ENCODE measurements around the gene ADAMTSL1.

ADAMTSL1 gene

GRCh38 chr9:18786196-18786595 lies 312.2 kb downstream of the ADAMTSL1 start:
- no peak for DNase-seq

GRCh38 chr9:18786911-18787650 lies 313.1 kb downstream of the ADAMTSL1 start:
- DNase-seq, result no peak

DNA sequence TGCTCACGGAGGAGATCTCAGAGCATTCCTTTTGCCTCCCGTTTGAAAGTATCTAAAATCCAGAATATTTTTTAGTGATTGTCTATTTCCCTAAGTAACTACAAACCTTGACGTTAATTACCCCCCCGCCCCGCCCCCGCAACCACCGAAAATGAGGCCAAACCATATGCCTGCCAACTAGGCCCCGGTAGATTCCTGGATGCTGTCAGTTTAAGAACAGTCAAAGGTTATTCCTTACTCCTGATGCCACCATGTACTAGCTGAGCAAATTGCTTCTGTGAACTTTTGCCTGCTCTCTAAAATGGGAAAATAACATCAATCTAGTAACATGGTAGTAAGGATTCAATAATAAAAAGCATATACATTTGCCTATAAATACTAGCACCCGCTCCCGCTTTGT lies 314.3 kb downstream of the ADAMTSL1 start:
- DNase-seq, result no peak

GRCh38 chr9:18791074-18791473 lies 317.1 kb downstream of the ADAMTSL1 start:
- DNase-seq, result peak; percentile 28

- no peak for DNase-seq
Observed at GRCh38 chr9:18793122-18793521, 319.2 kb downstream of the ADAMTSL1 start.

DNA sequence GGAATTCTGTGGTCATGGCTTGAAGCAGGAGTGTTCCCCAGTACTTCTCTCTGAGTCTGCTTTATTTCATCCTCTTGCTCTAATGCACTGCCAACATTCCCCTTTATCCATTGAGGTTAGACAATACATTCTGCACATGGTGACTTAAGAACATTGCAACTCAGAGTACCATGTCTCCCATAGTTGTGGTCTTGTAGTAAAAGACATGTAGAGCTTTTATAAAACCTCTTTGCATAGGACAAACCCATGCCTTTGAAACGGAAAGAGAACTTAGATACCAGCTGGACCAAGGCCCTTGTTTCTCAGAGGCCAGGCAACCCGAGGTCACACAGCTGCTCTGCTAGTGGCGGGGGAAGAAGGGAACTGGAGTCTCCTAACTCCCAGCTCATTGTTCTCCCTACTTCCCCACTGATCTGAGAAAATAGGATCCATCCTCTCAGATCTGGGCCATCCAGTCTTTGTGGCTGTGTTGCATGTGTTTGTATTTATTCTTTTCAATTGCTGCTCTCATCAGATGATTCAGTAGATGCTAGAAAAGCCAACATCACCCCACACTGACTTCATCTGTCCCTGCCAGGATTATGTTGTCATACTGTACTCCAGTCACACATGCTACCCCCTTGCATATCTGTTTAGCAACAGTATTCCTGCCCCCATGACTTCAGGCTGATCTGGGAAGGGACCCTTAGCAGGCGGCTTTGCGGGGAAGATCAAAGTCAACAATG lies 322.2 kb downstream of the ADAMTSL1 start:
- no peak for DNase-seq

DNA sequence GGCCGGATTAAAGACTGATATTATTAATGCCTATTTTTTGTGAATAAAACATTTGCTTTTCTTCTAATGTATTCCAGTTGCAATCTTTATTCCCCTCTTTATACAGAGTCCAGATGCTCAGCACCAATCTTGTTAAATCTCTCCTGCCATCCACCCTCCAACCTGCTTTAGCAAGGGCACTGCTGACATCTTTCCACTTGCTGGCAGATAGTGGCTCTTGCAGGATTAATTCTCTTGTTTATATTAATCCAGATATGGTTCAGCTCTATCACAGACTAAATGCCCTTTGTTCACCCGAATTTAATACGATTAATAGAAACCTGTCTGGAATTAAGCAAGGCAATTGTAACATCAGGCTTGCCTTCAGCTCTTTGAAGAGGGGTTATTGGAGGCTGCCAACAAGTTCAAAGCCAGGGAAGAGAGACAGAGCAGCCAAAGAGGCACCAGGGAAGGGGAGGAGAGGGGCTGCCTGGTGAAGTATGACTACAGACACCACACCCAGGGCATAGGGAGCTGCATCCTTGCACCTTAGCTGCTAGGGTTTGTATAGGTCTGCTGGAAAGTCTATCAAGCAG lies 322.8 kb downstream of the ADAMTSL1 start:
- DNase-seq, result peak; percentile 94

DNA sequence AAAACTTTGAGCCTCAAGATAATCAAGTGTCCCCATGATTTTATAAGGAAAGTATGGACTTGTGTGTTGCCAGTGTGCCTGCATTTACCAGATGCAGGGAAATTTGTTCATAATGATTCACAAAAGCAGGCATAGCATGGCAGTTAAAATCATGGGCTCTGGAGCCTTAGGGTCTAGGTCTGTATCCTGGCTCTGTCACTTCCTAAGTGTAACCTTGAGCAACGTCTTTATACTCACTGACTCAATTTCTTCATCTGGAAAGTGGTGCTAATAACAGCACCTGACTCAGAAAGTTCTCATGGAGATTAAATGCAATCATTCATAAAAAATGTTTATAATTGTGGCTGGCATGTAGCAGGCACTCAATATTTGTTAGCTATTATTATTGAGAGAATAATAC lies 324.2 kb downstream of the ADAMTSL1 start:
- no peak for DNase-seq

GRCh38 chr9:18798508-18799290 lies 324.7 kb downstream of the ADAMTSL1 start:
- DNase-seq, result no peak

- no peak for DNase-seq
Observed at GRCh38 chr9:18799428-18799827, 325.5 kb downstream of the ADAMTSL1 start.

- DNase-seq, result no peak
Observed at GRCh38 chr9:18800579-18800978, 326.6 kb downstream of the ADAMTSL1 start.

DNA sequence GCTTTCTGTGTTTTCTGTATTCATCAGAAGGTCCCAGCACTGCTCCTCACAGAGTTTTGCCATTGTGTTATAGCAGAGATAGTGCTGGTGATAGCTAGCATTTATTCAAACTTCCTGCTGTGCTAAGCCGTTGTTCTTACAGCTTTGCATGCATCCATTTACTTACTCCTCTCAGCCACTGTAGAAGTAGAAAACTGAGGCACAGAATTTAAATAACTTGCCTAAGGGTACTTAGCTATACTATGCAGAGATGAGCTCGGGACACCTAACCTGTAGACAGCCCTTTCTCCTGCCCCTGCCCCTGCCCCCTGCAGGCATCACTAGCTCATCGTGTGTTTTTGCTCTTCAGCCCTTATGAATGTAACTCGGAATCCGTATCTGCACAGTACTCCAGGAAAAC lies 331.4 kb downstream of the ADAMTSL1 start:
- no peak for DNase-seq

- DNase-seq, result no peak
Observed at GRCh38 chr9:18806232-18807080, 332.5 kb downstream of the ADAMTSL1 start.

DNA sequence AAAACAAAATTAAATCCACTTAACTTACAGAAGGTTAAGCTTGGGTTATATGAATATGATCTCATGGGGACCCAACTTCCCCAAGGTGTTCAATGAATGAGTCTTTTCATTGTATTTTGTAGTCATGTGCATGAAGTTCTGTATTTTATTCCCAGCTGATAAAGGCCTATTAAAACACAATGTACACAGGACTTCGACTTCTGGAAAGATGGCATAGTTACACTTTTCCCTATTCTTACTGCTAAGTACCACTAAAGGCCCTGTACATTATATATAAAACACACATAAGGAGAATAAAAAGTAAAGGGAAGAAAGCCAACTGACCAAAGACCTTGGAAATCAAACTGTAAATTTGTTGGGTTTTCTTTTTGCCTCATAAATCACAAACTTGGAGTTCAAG lies 336.6 kb downstream of the ADAMTSL1 start:
- DNase-seq, result no peak

DNA sequence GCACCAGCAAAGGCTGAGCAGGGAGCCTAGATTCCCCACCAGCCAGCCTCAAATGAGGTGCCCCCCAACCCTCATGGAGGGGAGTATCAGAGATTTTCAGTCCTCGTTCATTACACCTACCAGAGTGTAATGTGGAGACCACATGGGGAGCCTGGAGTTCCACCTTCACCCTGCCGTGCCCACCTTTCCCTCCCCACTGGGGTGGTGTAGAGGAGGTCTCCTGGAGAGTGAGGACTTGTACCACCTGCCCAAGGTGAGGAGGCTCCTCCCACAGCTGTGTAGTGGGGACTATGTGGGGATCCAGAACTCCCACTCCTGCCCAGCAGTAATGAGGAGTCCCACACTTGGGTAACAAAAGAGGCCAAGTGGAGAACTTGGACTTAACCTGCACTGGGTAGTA lies 337.2 kb downstream of the ADAMTSL1 start:
- no peak for DNase-seq

DNA sequence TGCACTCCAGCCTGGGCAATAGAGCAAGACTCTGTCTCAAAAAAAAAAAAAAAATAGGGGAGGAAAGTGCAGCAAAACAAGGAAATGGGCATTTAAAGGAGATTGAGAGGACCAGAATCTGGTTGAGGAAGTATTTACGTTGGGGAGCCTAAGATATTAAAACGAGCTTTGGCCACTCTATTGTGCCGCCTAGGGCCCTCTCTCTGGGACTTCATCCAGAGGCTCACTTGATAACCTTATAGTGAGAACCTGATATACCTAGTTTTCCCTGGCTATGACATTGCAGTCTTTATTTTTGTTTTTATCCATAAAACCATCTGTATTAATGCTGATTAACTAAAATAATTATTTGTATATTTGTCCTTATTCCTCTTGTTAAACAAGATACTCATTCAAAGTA lies 345.5 kb downstream of the ADAMTSL1 start:
- DNase-seq, result no peak

GRCh38 chr9:18820566-18821095 lies 346.7 kb downstream of the ADAMTSL1 start:
- DNase-seq, result no peak

GRCh38 chr9:18821788-18822187 lies 347.8 kb downstream of the ADAMTSL1 start:
- DNase-seq, result no peak

DNA sequence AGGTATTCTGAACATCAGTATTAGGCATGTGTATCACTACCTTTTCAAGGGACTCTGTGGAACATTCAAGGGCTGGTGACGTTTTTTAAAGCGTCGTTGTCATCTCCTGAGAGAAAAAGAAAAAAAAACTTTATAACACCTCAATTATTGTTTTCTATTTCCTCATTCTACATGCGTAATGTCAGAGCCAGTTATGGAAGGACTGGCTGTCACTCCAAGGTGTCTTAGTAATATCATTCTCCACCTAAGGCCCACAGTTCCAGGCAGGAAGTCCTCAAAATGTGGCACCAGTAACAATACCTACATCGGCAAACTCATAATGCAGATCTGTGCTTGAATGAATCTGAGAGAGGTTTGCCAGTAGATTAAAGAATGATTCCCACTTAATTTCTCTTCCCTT lies 348.9 kb downstream of the ADAMTSL1 start:
- no peak for DNase-seq

- no peak for DNase-seq
Observed at GRCh38 chr9:18824095-18824666, 350.2 kb downstream of the ADAMTSL1 start.

- no peak for DNase-seq
Observed at GRCh38 chr9:18825656-18826170, 351.8 kb downstream of the ADAMTSL1 start.

- DNase-seq, result peak; percentile 34
Observed at GRCh38 chr9:18826248-18826647, 352.3 kb downstream of the ADAMTSL1 start.

Data from NCI-H524 treated with DMSO at 0.1 percent for 48 hours (cell line).